AG08396 (cell line): Measurements from ENCODE around the gene COL16A1.
A peak's percentile ranks its signal among the peaks of the same experiment; 100 is the strongest.
"Not testable (repeated sequence)": the region's sequence is repeated elsewhere in the genome, so short reads cannot be mapped to it uniquely, and the experiment has no call there.

ENCODE experiments used
- DNase-seq: peaks from one replicate; pipeline ENCODE4 v3.0.0; 2012; ENCODE audit warnings: low spot score, mixed read lengths

The COL16A1 gene

DNA sequence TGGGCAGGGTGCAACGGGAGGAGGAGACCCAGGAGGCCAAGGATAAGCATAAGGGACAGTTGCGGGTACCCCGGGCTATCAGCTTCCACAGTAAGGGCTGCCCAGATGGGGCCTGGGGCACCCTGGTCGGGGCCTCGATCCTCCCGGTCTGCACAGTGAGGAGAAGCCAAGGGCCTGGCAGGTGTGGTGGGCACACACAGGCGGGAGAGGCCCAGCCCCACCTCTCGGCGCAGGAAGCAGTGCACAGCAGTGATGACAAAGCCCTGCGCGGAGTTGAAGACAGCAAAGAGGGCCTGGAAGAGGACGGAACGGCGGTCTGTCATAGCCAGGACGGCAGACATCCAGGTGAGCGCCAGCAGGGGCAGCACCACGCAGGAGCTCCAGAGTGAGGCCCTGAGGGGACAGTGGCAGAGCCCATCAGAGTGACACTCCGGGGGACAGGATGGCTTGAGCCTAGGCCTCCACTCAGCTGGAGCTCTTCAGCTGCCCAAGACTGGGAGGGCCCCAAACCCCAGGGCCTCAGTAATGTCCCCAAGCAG is 29.0 kb upstream of the COL16A1 start:
- no peak for DNase-seq

DNA sequence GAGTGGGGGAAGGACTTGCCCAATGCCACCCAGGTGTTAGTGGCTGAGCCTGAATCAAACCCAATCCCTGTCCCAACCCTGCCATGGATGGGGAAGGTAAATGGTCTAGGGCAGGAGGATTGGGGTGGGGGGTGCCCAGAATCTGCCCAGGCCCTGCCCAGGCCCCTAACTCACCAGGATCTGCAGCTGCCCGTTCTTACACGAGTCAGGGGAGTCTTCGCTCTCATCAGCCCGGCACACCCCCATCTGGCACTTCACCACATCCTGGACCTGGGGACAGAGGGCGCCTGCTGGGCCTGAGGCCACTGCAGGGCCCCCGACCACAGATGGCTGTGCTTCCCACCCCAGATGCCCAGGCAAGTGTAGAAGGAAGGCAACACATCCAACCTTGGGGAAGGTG is 28.5 kb upstream of the COL16A1 start:
- DNase-seq: no peak

DNA sequence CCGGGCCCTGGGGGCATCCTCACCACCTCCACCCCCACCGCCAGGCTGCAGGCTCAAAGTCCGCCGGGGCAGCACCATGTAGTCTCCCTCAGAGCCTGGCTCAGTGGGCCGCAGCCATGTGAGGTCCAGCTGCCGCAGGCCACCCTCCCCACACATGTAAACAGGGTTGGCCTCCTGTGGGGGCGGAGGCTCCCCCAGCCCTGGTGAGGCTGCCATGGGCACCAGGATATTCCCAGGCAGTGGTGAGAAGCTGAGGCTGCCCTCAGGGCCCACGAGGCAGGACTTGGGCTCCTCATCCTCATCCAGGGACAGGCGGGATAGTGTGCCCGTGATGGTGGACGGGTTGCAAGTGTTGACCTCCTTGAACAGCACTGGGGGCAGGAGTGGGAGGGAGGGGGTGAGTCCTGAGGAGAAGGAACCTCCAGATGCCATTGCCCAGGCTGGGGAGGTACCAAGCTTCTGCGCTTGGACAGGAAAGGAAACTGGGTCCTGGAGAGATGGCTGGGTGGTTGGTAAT is 27.3 kb upstream of the COL16A1 start:
- DNase-seq: no peak

DNA sequence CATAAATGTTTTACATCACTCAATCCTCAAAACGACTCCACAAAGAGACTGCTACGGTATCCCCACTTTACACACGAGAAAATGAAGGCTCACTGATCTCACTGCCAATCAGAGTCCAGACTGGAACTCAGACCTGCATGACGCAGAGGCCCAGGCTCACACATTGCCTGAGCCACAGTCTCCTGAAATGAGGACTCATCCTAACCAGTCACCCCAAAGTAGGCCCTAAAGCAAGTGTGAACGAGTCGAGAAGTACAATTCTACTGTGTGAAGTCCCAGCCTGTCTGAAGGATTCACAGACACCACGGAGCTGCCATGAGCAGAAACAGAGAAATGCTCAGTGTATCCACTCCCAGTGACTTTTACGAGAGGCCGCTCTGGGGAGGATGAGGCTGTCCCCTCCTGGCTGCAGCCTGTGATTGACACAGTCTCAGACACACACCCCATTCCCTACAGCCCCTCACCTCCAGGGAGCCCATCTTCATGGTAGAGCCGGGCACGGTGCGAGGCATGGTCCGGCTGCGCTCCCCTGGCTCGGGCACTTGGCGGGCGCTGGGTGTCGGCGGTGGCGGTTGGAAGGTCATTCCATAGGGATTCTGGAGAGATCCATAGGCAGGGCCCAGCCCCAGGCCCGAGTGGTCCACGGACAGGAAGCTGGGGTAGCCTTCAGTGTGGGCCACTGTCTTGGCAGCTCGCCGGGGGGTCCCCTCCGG is 26.7 kb upstream of the COL16A1 start:
- no peak for DNase-seq

DNA sequence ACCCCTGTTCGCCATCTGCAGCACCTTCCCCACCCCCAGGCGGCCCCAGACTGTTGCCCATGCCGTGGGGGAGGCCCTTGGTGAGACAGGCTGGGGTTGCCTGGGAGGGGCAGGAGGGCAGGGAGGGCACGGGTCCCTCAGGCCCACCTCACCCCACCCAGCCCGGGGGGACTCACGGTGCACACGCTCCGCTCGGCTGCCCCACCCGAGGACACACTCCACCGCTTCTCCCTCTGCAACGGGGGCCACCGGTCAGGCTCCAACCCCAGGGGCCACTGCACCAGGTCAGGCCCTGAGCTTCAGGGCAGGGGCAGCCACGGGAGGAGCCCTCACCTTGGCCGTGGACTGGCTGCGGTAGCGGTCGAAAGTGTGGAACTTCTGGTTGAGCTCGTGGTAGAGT is 24.0 kb upstream of the COL16A1 start:
- no peak for DNase-seq

DNA sequence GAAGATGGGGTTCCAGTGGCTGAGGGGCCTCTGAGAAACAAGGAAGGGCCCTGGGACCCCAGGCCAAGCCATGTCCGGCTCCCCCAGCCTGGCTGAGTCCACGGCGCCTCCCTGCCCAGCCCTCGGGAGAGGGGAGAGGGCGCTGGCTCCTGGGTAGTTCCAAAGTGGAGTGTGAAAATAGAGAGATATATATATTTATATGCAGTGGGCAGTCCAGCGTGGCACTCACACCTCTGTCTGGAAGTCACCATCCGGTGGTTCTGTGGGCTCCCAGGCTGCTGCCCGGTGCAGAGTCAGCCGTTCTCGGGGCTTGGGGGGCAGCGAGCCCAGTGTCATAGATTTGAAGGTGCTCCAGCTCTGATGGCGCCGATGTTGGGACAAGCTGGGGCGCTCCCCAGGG is 23.4 kb upstream of the COL16A1 start:
- DNase-seq: no peak

DNA sequence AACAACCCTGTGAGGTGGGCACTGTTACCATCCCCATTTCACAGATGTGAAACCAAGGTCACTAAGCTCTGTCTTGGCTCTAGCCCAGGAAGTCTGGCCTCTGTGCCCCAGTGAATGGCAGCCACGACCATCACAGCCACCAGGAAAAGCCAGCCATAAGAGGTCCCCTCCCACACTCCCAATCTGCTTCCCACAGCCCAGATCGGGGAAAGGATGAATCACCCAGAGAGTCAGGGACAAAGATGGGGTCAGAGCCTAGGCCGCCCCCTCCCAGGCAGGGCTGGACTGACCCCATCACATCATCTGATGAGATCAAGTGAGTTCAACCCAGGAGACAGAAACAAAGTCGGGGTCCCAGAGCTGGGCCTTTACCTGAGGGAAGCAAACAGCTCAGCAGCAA is 22.9 kb upstream of the COL16A1 start:
- no peak for DNase-seq

DNA sequence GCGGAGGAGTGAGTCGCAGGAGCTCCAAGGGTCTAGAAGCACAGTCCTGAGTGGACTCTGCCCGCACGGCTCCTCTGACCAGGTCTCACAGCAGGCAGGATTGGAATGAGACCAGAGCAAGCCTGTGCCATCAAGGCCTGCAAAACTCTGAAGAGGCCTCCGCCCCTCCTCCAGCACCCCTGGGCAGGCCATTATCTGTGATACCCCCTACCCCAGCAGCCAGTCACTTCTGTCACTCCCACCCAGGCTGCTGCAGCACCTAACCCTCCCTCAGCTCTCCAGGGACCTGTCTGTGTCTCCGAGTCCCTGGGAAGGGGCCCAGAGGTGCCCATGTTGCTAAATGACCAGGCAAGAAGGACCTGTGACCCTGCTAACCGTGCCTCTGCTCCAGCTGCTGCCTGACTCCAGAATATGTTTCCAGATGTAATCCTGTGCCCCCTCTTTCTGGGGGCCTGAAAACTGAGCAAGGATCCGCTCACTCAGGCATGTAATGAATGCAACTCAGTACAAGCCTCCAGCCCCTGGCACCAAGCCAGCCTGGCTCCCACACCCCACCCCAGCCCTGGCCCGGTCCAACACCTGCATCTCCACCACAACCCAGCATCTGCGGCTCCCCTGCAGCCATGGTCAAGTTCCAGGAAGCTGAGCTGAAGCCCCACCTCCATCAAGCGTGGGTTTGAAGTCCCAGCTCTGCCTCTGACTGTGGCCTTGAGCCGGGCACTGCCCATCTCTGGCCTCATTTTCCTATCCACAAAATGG is 22.1 kb upstream of the COL16A1 start:
- no peak for DNase-seq

DNA sequence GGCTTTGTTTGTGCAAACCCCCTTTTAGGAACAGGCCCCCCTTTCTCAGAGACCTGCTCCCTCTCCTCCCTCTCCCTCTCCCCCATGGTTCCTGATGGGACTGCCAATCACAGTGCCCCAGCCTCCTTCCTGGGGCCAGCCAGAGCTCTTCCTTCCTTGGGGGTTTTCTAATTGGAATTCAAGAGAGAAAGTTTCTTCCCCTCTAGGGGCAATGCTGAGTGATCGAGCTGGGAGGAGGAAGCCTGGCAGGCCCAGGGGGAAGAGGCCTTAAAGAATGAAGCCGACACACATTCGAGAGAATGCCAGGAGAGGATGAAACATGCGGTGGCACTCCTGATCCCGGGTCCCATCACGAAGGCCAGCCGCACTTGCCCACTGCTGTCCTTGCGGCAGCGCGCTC is 21.3 kb upstream of the COL16A1 start:
- no peak for DNase-seq

DNA sequence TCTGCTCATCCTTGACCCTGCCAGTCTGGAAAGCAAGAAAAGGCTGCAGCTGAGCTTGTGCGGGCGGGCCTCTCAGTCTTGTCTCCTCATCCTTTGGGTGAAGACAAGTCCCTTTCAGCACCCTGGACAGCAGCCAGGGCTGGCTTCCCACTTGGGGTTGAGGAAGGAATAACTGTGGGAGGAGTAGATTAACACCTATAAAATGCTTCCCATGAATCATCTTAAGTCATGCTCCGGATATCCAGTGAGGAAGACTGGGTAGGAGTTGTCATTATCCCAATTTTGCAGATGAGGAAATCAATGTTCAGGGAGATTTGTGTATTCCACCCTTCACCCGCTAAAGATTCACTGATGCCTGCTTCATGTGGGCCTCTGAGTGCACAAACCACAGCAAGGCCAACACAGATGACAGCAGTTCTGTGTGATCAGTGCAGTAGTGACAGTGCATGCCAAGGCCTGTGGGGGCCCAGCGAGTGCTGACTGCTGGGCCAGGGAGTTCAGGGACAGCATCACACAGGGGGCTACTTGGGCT is 20.1 kb upstream of the COL16A1 start:
- peak; percentile 81 for DNase-seq

DNA sequence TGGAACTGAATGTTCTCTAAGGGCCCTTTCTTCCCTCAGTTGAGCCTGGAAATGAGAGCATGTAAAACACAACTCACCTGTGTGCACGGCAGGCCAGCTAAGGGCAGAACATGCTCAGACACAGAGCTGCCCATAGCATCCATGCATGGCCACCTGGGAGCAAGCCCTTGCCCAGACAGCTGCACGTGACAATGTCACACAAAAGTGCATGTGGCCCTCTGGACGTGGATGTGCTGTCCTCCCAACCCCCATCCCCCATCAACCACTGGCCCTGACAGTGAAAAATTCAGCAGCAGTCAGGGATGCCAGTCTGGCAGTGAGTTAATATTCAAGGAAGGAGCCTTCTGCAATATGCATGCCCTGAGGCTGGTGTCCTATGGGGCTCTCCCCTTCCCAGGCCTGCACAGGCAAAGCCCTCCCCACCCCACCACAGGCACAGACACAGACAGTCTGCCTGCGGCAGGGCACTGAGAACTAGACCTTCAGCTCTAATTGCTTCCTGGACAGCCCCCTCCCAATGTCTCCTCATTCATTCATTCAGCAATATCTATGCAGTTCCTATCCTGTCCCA is 14.6 kb upstream of the COL16A1 start:
- no peak for DNase-seq

DNA sequence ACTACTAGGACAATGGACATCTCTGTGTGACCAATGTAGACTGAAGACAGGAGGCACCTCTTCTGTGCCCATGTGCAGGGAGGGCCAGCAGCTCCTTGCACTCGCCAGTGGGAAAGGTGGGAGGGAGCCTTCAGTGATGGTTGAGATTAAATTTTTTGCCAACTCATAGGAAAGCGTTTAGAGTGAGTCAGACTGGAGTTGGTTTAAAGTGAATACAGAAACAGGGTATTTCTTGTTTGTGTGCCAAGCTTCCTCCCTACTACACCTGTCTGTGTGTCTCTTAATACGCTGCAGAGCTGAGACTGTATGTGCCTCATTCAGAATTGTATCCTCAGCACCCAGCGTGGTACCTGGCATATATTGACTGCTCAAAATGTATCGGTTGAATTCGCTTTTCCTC is 13.5 kb upstream of the COL16A1 start:
- DNase-seq: no peak

DNA sequence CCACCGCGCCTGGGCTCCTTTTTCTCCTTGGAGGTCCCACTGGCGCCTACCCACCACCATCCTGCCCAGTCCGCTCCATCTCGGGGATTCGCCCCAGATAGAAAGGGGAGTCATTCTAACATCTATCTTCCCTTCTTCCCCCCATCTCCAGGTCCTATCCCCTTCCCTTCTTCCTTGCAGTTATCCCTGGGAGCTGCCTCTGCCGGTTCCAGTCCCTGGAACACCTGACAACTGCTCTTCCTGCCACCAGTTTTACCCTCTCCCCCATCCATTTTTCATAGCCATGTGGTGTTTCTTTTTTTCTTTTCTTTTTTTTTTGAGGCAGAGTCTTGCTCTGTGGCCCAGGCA is 12.0 kb upstream of the COL16A1 start:
- no peak for DNase-seq

DNA sequence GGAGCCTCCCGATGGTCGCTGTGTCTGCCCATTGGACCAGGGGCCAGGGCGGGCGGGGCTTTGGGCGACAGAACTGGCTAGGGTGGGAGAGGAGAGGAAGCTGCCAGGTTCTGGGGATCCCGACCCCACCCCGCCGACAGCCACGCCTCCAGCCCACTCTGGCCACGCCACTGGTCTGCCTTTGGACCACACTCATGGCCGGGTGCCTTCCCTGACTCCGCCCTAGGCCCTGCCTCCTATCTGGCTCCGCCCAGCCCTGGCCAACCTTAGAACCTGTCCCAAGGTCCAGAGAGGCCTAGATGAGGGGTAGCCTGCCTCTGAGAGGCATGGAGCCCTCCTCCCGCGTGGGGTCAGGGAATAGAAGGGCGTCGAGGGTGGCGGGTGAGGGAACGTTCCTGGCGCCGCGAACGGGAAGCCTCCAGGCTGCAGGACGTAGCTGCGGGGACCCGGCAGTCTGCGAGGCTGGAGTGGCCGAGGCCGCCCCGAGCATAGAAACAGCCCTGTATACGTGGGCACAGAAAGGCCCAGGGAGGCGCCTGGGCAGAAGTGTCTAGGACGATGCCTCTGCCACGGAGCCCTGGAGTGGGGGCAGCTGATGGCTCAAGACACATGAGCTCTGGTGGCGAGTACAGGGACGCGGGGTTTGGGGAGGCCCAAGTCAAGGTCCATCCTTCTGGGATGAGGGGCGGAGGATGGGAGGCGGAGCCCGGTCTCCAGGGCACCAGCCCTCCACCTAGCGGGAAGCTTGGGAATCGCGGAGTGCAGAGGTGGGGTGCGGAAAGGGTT is 11.5 kb upstream of the COL16A1 start:
- DNase-seq: peak; percentile 92

DNA sequence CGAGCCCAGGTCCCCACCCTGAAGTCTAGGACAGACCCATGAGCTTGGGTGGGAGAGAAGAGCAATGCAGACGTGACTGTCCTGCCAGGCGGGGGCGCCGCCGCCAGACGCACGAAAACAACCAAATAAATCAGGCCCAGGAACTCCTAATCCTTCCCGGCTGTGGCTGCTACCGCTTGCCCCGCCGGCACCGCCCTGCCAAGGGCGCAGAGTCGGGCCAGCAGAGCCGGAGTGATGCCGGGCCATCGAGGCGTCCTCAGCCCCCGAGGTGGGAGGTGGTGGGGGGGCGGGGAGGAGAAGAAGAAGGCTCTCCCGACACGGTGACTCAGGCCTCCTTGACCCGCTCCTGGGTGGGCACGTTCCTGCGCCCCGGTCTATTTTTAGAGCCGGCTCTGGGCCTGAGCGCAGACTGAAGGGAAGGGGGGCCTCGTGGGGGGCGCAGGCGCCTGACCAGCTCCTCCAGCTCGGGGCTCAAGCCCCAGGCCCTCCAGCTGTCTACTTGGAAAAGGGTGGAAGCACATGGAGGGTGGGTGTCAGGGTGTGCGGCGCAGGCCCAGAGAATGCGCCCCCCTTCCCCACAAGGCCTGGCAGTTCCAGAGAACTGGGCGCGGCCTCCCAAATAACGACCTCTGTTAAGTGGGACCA is 10.7 kb upstream of the COL16A1 start:
- peak; percentile 63 for DNase-seq

DNA sequence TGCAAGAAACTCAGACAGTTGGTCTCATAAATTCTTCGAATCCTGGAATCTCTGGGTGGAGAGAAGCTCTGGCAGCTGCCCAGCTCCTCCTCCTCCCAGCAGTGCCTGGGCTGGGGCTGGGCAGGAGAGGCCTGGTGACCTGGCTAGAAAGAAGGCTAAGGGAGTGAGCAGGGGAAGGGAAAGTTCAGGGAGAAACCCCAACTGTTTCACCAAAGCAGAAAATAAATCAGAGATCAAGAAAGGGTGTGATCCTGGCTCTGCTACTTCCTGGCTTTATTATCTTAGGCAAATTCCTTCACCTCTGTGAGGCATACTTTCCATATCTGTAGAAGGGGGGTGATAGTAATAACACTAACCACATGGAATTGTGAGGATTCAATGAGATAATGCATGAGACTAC is 8.8 kb upstream of the COL16A1 start:
- peak; percentile 75 for DNase-seq

DNA sequence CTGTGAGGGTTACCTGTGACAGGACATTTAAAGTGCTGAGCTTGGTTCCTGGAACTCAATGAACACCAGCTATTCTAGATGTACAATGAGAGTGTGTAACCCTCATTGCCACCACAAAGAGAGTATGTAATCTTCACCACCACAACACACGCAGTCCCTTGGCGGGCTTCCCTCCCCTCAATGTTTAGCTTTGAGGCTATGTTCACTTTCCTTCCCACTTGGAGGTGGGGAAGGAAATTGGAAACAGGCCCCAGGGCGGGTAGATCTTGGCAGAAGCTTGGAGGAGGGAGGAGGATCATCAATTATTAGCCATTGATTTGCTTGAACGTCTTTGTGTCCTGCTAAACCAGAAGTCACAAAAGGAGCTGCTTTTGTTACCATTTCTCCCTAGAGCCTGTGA is 8.3 kb upstream of the COL16A1 start:
- no peak for DNase-seq

DNA sequence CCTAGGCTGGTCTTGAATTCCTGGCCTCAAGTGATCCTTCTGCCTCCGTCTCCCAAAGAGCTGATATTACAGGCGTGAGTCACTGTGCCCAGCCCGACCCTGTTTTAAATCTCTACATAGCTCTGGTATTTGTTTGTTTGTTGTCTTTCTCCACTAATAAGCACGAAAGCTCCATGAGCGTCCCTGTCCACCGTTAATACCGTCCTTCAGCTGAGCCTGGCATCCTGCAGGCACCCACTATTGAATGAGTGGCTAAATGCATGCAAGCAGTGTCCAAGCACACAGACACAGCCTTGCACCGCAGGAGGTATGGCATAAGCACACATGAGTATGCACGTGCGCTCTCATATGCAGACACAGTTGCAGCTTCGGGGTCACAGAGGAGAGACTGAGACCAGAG is 4.5 kb upstream of the COL16A1 start:
- no peak for DNase-seq

DNA sequence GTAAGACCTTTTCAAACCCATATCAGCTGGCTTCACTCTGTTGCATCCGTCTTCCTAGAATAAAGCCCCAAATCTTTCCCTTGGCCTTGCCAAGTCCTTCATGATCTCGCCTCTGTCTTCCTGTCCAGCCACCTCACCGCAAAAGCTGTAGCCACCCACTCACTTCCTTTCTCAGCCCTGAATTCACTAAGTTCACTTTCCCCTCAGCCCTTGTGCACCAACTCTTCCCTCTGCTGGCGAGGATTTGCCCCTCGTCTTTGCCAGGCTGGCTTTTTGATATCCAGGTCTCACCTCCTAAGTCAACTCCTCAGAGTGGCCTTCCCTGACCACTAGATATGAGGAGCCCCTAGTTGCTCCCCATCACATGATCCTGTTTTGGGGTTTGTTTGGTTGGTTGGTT is 3.9 kb upstream of the COL16A1 start:
- no peak for DNase-seq

DNA sequence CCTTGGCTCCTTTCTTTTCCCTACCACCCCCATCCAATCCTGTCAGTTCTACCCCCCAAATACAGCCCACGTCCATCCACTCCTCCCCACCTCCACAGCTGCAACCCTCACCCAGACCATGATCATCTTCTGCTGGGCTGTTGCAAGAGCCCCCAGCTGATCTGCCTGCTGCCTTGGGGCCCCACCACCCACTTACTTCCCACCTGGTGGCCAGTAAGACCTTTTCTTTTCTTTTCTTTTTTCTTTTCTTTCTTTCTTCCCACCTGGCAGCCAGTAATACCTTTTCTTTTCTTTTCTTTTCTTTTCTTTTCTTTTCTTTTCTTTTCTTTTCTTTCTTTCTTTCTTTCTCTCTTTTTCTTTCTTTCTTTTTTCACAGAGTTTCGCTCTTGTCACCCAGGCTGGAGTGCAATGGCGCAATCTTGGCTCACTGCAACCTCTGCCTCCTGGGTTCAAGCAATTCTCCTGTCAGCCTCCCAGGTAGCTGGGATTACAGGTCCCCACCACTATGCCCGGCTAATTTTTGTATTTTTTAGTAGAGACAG is 3.3 kb upstream of the COL16A1 start:
- DNase-seq: not testable (repeated sequence)

DNA sequence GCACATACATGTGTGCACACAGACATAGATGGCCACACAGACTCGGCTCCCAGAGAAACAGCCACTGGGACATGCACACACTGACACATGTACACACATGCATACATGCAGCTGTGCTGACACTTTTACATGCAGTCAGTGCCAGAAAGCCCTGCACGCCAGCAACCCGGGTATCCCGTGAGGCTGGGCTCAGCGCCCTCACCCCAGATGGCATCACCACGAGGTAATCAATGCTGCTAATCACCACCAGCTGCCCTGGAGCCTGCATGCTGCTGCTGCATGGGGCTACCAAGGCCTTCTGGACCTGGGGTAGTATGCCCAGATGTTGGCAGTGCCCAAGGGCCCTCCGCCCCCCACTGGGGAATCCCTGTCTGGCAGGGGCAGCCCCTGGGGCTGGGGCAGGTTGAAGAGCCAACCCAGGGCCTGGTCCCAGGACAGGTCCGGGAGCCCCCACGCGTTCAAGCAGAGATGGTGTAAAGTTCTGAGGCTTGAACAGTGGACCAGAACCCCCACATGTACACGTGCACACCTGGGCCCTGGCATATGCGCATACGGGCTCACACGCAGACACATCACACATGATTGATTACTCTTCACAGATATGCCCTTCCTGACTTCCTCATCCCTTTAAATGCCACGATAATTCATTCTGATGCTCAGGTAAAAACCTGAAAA is 2.7 kb upstream of the COL16A1 start:
- DNase-seq: no peak
